GM21723 (cell line): ENCODE results near the gene TRIM16.
"Not testable (repeated sequence)": the region's sequence is repeated elsewhere in the genome, so short reads cannot be mapped to it uniquely, and the experiment has no call there.

ENCODE experiments used
- ATAC-seq: cut with Tn5 transposase; IDR thresholded peaks from one replicate; pipeline ENCODE4 v1.9.1; 2021; ENCODE audit warnings: mild to moderate bottlenecking, moderate library complexity; ENCODE audit not compliant: unreplicated experiment

Gene TRIM16

GRCh38 chr17:15619331-15620058, 64.6 kb downstream of the TRIM16 start, which contains the start of gene FBXW10B:
Gene FBXW10B, minus strand, starts transcription at chr17:15619704. Its CDS starts 192 bp downstream, at chr17:15619512.
- ATAC-seq: not testable (repeated sequence)

GRCh38 chr17:15616828-15617227, 67.3 kb downstream of the TRIM16 start:
- not testable (repeated sequence) for ATAC-seq

GRCh38 chr17:15615850-15616249, 68.3 kb downstream of the TRIM16 start:
- ATAC-seq: not testable (repeated sequence)

- not testable (repeated sequence) for ATAC-seq
Measured at GRCh38 chr17:15613111-15613510, 71.0 kb downstream of the TRIM16 start.

- ATAC-seq: not testable (repeated sequence)
Measured at GRCh38 chr17:15592960-15593359, 91.2 kb downstream of the TRIM16 start.

- not testable (repeated sequence) for ATAC-seq
Measured at GRCh38 chr17:15591986-15592385, 92.1 kb downstream of the TRIM16 start.

- not testable (repeated sequence) for ATAC-seq
Measured at GRCh38 chr17:15590844-15591243, 93.3 kb downstream of the TRIM16 start.

GRCh38 chr17:15589544-15590536, 94.3 kb downstream of the TRIM16 start:
- ATAC-seq: not testable (repeated sequence)

GRCh38 chr17:15588017-15588416, 96.1 kb downstream of the TRIM16 start:
- ATAC-seq: not testable (repeated sequence)

- not testable (repeated sequence) for ATAC-seq
Measured at GRCh38 chr17:15583313-15583712, 100.8 kb downstream of the TRIM16 start.

- ATAC-seq: not testable (repeated sequence)
Measured at GRCh38 chr17:15581462-15581861, 102.6 kb downstream of the TRIM16 start.
